ENCODE data around the gene CFAP20. TPM values are rescaled to one million over a fixed set of nuclear protein-coding genes. Genes with fewer than 3 reads are reported as not detected.

CFAP20 gene
- total and polyA plus RNA-seq, 8 donors: 26.0 to 86.5 (median 73.7) TPM

GRCh38 chr16:58170223-58170622, 41.0 kb upstream of the CFAP20 start:
- no peak for TF ChIP-seq CTCF (IDR thresholded peaks at IDR 0.05)
- no peaks in the 10 kb centered on the region for H3K9me3 ChIP-seq
- H3K4me3 ChIP-seq: no peak overlapping the region
- ATAC-seq: no peak
- intact Hi-C loops (cut with DNase I): no loop called here
- H3K36me3 ChIP-seq: peaks cover 5 to 95% of the 10 kb centered on the region in 2 donors
- H3K27me3 ChIP-seq: no peaks in the 10 kb centered on the region
- H3K4me1 ChIP-seq: no peaks in the 10 kb centered on the region
- DNase-seq: no peak
- H3K27ac ChIP-seq: no peak overlapping the region

DNA sequence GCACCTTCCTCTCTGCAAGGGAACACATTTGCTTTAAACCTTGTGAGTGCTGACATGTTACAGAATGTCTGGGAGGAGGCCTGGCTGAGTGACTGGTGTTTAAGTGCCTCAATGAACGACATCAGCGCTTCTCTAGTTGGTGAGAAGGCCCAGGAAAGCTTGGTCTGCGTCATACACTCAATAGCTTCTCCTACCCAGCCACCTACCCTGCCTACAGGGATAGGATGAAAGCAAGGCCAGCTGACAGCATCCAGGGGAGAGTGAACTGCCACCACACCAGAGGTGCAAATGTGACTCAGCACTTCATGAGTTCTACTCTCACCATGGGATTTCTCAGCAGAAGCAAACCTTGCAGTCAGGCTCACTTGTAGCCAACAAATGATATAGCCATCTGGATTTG, 31.7 kb upstream of the CFAP20 start:
- H3K27ac ChIP-seq: no peak overlapping the region
- no peaks in the 10 kb centered on the region for H3K9me3 ChIP-seq
- intact Hi-C loops (cut with DNase I): no loop called here
- no peaks in the 10 kb centered on the region for H3K27me3 ChIP-seq
- peaks cover 0 to 78% of the 10 kb centered on the region in 2 donors for H3K36me3 ChIP-seq
- DNase-seq: no peak
- no peak for ATAC-seq
- no peak for TF ChIP-seq CTCF (IDR thresholded peaks at IDR 0.05)
- H3K4me1 ChIP-seq: no peaks in the 10 kb centered on the region
- no peak overlapping the region for H3K4me3 ChIP-seq

DNA sequence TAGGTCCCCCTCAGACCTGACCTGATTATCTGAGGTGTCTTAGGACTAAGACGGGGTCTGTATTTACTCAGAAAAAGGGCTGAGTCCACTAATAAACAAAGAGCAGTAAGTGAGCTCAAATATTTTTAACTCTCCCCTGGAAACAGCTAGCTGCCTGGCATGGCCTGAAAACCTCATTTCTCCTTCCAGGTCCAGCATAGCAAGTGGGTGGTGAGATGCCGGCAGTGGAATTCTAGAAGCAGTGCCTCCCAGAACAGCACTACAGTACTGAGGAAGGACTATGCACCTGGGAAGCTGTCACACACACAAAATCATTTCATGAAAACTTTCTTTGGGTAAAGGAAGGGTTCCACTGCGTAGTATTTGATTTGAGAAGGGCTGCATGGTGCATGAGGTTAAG, 29.5 kb upstream of the CFAP20 start:
- intact Hi-C loops (cut with DNase I): no loop called here
- DNase-seq (no peak), ATAC-seq (no peak)
- no peaks in the 10 kb centered on the region for H3K27me3 ChIP-seq
- H3K4me1 ChIP-seq: no peaks in the 10 kb centered on the region
- no peaks in the 10 kb centered on the region for H3K9me3 ChIP-seq
- H3K4me3 ChIP-seq: no peak overlapping the region
- TF ChIP-seq CTCF (IDR thresholded peaks at IDR 0.05): no peak
- no peak overlapping the region for H3K27ac ChIP-seq
- peaks cover 0 to 57% of the 10 kb centered on the region in 2 donors for H3K36me3 ChIP-seq

DNA sequence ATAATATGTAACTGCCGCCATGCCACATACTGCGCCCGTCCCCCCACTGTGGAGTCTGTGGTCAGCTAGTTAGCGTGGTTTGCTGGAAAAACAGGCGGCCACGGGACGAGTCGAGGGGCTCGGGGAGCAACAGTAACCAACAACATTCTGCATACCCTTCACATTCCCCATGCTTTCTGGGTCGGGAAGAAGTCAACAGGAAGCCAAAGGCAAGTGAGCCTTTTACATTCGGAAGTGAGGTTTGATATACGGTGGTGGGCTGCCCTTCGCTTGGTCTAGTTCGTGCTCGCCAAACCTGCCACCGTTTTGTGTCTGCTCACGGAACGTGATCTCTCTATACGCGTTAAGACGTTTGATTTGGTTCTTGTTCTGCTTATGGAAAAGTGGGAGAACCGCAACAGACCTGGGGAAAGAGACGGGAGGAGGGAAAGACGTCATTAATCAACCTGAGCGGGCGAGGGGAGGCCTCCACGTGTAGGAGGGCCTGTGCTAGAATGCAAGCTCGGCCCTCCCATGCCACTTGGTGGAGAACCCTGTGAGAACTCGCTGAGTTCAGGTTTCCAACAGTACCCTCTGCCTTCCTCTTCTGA, 28.9 kb upstream of the CFAP20 start:
- H3K27me3 ChIP-seq: no peaks in the 10 kb centered on the region
- TF ChIP-seq CTCF (IDR thresholded peaks at IDR 0.05): no peak
- no peaks in the 10 kb centered on the region for H3K4me1 ChIP-seq
- intact Hi-C loops (cut with DNase I): no loop called here
- DNase-seq (no peak), ATAC-seq (no peak)
- no peak overlapping the region for H3K27ac ChIP-seq
- peaks cover 0 to 50% of the 10 kb centered on the region in 2 donors for H3K36me3 ChIP-seq
- H3K9me3 ChIP-seq: no peaks in the 10 kb centered on the region
- H3K4me3 ChIP-seq: no peak overlapping the region

DNA sequence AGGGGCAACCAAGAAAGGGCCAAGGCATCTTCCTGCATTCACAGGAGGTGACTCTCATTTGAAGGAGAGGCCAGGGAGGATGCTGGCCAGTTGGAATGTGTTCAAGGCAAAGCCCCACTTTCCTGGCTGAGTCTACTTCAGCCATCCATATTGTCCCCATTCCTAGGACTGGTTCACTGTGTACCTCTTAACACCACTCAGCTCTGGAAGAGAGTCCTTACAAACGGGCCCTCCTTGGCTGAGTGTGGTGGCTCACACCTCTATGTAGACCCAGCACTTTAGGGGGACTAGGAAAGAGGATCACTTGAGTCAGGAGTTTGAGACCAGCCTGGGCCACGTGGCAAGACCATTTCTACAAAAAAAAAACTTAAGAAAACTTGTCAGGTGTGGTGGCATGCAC, 28.1 kb upstream of the CFAP20 start:
- no peaks in the 10 kb centered on the region for H3K9me3 ChIP-seq
- no peak overlapping the region for H3K4me3 ChIP-seq
- H3K36me3 ChIP-seq: peaks cover 0 to 42% of the 10 kb centered on the region in 2 donors
- no peaks in the 10 kb centered on the region for H3K4me1 ChIP-seq
- intact Hi-C loops (cut with DNase I): no loop called here
- TF ChIP-seq CTCF (IDR thresholded peaks at IDR 0.05): no peak
- no peaks in the 10 kb centered on the region for H3K27me3 ChIP-seq
- DNase-seq: no peak
- peak; percentile 30 for ATAC-seq
- no peak overlapping the region for H3K27ac ChIP-seq

Measured in left lung (tissue), 10 donors.